ENCODE measurements around the gene PNISR. TPM values are rescaled to one million over a fixed set of nuclear protein-coding genes. Genes with fewer than 3 reads are reported as not detected.
A peak's percentile ranks its signal among the peaks of the same experiment; 100 is the strongest.

The PNISR gene
- total RNA-seq, 2 experiments from 2014 or later = 310 to 317 TPM

- no peaks in the 10 kb centered on the region for H3K27me3 Mint-ChIP-seq
- Histone ChIP-seq H3K27me3 (ENCODE audit: control insufficient read depth in 1 of 2, insufficient read depth in 2 of 2, low read length in 2 of 2) (no peaks in the 10 kb centered on the region), H3K36me3 (ENCODE audit: insufficient read depth, low read length) (peaks cover 19% of the 10 kb centered on the region), H3K9me3 (ENCODE audit: control insufficient read depth in 1 of 2, insufficient read depth in 1 of 2, low read length in 2 of 2) (no peaks in the 10 kb centered on the region), H3K4me1 (ENCODE audit: insufficient read depth, low read length) (peaks cover 32% of the 10 kb centered on the region), H3K27ac (ENCODE audit: low read depth in 1 of 2, low read length in 2 of 2) (peak overlapping the region; percentile 99), H3K4me3 (ENCODE audit: low read length) (peak overlapping the region; percentile 72)
- DNase-seq (peak; percentile 27 to 79 (median 49)), ATAC-seq (ENCODE audit: poor library complexity) (peak; percentile 44)
- intact Hi-C loops (cut with DNase I, micrococcal nuclease) = loop anchor here (1.0 to 10.0 kb wide), 6 partner anchors 31 to 471 kb away; partner anchors contain the start of genes USP45 (in 2 of the 2) and CCNC (in 1 of the 2)
- CTCF ChIA-PET = interaction anchor here (1.2 to 1.4 kb wide), 4 partner anchors 8 to 142 kb away, joined by 3 to 6 read pairs (median 4); partner anchors contain the start of gene CCNC
- H3K4me3 Mint-ChIP-seq = peak overlapping the region; percentile 100
- H3K36me3 Mint-ChIP-seq (ENCODE audit: low read depth) = peaks cover 38% of the 10 kb centered on the region
- POLR2A ChIA-PET = interaction anchor here (0.6 to 3.0 kb wide), 15 partner anchors 8 to 163 kb away, joined by 3 to 50 read pairs (median 7); partner anchors contain the start of genes CCNC, COQ3 and USP45
- TF ChIP-seq, protein P1, sequence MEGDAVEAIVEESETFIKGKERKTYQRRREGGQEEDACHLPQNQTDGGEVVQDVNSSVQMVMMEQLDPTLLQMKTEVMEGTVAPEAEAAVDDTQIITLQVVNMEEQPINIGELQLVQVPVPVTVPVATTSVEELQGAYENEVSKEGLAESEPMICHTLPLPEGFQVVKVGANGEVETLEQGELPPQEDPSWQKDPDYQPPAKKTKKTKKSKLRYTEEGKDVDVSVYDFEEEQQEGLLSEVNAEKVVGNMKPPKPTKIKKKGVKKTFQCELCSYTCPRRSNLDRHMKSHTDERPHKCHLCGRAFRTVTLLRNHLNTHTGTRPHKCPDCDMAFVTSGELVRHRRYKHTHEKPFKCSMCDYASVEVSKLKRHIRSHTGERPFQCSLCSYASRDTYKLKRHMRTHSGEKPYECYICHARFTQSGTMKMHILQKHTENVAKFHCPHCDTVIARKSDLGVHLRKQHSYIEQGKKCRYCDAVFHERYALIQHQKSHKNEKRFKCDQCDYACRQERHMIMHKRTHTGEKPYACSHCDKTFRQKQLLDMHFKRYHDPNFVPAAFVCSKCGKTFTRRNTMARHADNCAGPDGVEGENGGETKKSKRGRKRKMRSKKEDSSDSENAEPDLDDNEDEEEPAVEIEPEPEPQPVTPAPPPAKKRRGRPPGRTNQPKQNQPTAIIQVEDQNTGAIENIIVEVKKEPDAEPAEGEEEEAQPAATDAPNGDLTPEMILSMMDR (IDR thresholded peaks at IDR 0.05) = no peak
- H3K27ac Mint-ChIP-seq = peak overlapping the region; percentile 97
- H3K9me3 Mint-ChIP-seq = no peaks in the 10 kb centered on the region
- H3K4me1 Mint-ChIP-seq (ENCODE audit: low read depth) = peaks cover 58% of the 10 kb centered on the region
Measured at GRCh38 chr6:99425647-99426450, 741 bp upstream of the PNISR start.

DNA sequence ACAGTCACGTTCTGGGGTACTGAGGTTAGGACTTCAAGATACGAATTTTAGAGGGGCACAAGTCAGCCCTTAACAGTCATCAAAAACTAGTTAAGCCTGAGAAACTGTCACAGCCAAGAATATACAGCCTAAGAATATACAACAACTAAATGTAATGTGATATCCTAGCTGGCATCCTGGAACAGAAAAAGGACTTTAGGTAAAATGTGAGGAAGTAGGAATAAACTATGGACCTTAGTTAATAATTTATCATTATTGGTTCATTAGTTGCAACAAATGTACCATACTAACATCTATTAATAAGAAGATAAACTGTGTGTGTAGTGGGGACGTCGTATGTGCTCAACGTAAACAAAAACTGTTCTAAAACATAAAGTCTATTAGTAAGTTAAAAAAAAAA, 1.1 kb downstream of the PNISR start:
- TF ChIP-seq, protein P1 (IDR thresholded peaks at IDR 0.05) = no peak

GRCh38 chr6:99422912-99423311, 2.2 kb downstream of the PNISR start:
- no peak overlapping the region for H3K4me3 ChIP-seq (ENCODE audit: low read length)
- H3K4me1 Mint-ChIP-seq (ENCODE audit: low read depth) = peaks cover 76% of the 10 kb centered on the region
- H3K36me3 ChIP-seq (ENCODE audit: insufficient read depth, low read length) = peaks cover 14% of the 10 kb centered on the region
- H3K27ac Mint-ChIP-seq = peak overlapping the region; percentile 97
- peaks cover 45% of the 10 kb centered on the region for H3K4me1 ChIP-seq (ENCODE audit: insufficient read depth, low read length)
- H3K27me3 Mint-ChIP-seq = no peaks in the 10 kb centered on the region
- H3K4me3 Mint-ChIP-seq = peak overlapping the region; percentile 100
- no peaks in the 10 kb centered on the region for H3K9me3 Mint-ChIP-seq
- ATAC-seq (ENCODE audit: poor library complexity) = no peak
- TF ChIP-seq, protein P1 (IDR thresholded peaks at IDR 0.05) = no peak
- no peak overlapping the region for H3K27ac ChIP-seq (ENCODE audit: low read depth in 1 of 2, low read length in 2 of 2)
- H3K9me3 ChIP-seq (ENCODE audit: control insufficient read depth in 1 of 2, insufficient read depth in 1 of 2, low read length in 2 of 2) = no peaks in the 10 kb centered on the region
- ChIA-PET CTCF (interaction anchor here (1.3 kb wide), 1 partner anchor 20 kb away, joined by 5 read pairs; no protein-coding TSS in a partner anchor), POLR2A (interaction anchor here (1.0 kb wide), 1 partner anchor 29 kb away, joined by 3 read pairs; the partner anchor contains the start of gene COQ3)
- H3K36me3 Mint-ChIP-seq (ENCODE audit: low read depth) = peaks cover 38% of the 10 kb centered on the region
- H3K27me3 ChIP-seq (ENCODE audit: control insufficient read depth in 1 of 2, insufficient read depth in 2 of 2, low read length in 2 of 2) = no peaks in the 10 kb centered on the region
- DNase-seq = no peak
- intact Hi-C loops (cut with DNase I, micrococcal nuclease) = loop anchor here (5.0 to 10.0 kb wide), 2 partner anchors 144 to 468 kb away; partner anchors contain the start of gene CCNC (in 1 of the 2)

More for the DNA sequence above, 1.1 kb downstream of the PNISR start:
- H3K9me3 Mint-ChIP-seq = no peaks in the 10 kb centered on the region
- H3K36me3 ChIP-seq (ENCODE audit: insufficient read depth, low read length) = peaks cover 14% of the 10 kb centered on the region
- H3K9me3 ChIP-seq (ENCODE audit: control insufficient read depth in 1 of 2, insufficient read depth in 1 of 2, low read length in 2 of 2) = no peaks in the 10 kb centered on the region
- peaks cover 70% of the 10 kb centered on the region for H3K4me1 Mint-ChIP-seq (ENCODE audit: low read depth)
- H3K4me1 ChIP-seq (ENCODE audit: insufficient read depth, low read length) = peaks cover 37% of the 10 kb centered on the region
- H3K4me3 Mint-ChIP-seq = peak overlapping the region; percentile 100
- ATAC-seq (ENCODE audit: poor library complexity) = no peak
- peaks cover 38% of the 10 kb centered on the region for H3K36me3 Mint-ChIP-seq (ENCODE audit: low read depth)
- ChIA-PET POLR2A (interaction anchor here (0.6 to 3.0 kb wide), 13 partner anchors 9 to 477 kb away, joined by 3 to 50 read pairs (median 7); partner anchors contain the start of genes CCNC, COQ3, FBXL4 and USP45), CTCF (no interaction called here)
- DNase-seq = no peak
- intact Hi-C loops (cut with DNase I, micrococcal nuclease) = loop anchor here (2.0 to 10.0 kb wide), 3 partner anchors 91 to 469 kb away; partner anchors contain the start of genes CCNC (in 1 of the 2) and USP45 (in 1 of the 2)
- no peaks in the 10 kb centered on the region for H3K27me3 ChIP-seq (ENCODE audit: control insufficient read depth in 1 of 2, insufficient read depth in 2 of 2, low read length in 2 of 2)
- peak overlapping the region; percentile 72 for H3K4me3 ChIP-seq (ENCODE audit: low read length)
- no peaks in the 10 kb centered on the region for H3K27me3 Mint-ChIP-seq
- peak overlapping the region; percentile 97 for H3K27ac Mint-ChIP-seq
- H3K27ac ChIP-seq (ENCODE audit: low read depth in 1 of 2, low read length in 2 of 2) = peak overlapping the region in 1 of 2 donors; percentile 99
